Activated B cell treated with CpG ODN at 0.5 μM for 24 hours (primary cell): ENCODE data around the gene TCF7. TPM values are rescaled to one million over a fixed set of nuclear protein-coding genes. Genes with fewer than 3 reads are reported as not detected.

ENCODE experiments used
- ATAC-seq: fragments of 200-7000 bp; cut with Tn5 transposase; one replicate; pipeline ENCODE4 v1.10.0; 2021; ENCODE audit warnings: low read depth, mild to moderate bottlenecking, moderate library complexity
- CTCF ChIA-PET: fragments of 350-600 bp; sonication (Branson Sonifier 250); formaldehyde crosslinking; loops from one replicate; lab custom pipeline; 2021; ENCODE audit warnings: antibody characterized with exemption; lab: Charles Lee
- POLR2A ChIA-PET: fragments of 350-600 bp; sonication (Branson Sonifier 250); formaldehyde crosslinking; loops from one replicate; lab custom pipeline; 2021; ENCODE audit warnings: antibody characterized with exemption; lab: Charles Lee
- DNase-seq: peaks from one replicate; pipeline ENCODE4 v3.0.0; 2022
- H3K27ac Mint-ChIP-seq: one replicate; pipeline ENCODE4 v1.8.0; 2020; ENCODE audit warnings: mixed read lengths
- H3K27me3 Mint-ChIP-seq: one replicate; pipeline ENCODE4 v1.8.0; 2021; ENCODE audit warnings: mixed read lengths
- H3K36me3 Mint-ChIP-seq: one replicate; pipeline ENCODE4 v1.8.0; 2021; ENCODE audit warnings: low read depth, mixed read lengths
- H3K4me1 Mint-ChIP-seq: one replicate; pipeline ENCODE4 v1.8.0; 2021; ENCODE audit warnings: mixed read lengths
- H3K4me3 Mint-ChIP-seq: one replicate; pipeline ENCODE4 v1.8.0; 2020; ENCODE audit warnings: mild to moderate bottlenecking, mixed read lengths
- H3K9me3 Mint-ChIP-seq: one replicate; pipeline ENCODE4 v1.8.0; 2020; ENCODE audit warnings: mixed read lengths
- intact Hi-C: fragments of 100-400 bp; cut with micrococcal nuclease; formaldehyde crosslinking; loops from one replicate; pipeline ENCODE4 v1.15.1; 2024
- total RNA-seq: library from RNA; stranded (reverse); gene quantifications from 2 replicates; pipeline ENCODE4 v1.2.3, GENCODE V29; 2022
- TF ChIP-seq, protein P1 (sequence below): fragments of 200-600 bp; IDR thresholded peaks from one replicate; pipeline ENCODE4 v1.8.0; 2022; ENCODE audit warnings: antibody characterized with exemption, mild to moderate bottlenecking

Gene TCF7
- 13.2 and 15.8 TPM in 2 replicates for total RNA-seq

DNA sequence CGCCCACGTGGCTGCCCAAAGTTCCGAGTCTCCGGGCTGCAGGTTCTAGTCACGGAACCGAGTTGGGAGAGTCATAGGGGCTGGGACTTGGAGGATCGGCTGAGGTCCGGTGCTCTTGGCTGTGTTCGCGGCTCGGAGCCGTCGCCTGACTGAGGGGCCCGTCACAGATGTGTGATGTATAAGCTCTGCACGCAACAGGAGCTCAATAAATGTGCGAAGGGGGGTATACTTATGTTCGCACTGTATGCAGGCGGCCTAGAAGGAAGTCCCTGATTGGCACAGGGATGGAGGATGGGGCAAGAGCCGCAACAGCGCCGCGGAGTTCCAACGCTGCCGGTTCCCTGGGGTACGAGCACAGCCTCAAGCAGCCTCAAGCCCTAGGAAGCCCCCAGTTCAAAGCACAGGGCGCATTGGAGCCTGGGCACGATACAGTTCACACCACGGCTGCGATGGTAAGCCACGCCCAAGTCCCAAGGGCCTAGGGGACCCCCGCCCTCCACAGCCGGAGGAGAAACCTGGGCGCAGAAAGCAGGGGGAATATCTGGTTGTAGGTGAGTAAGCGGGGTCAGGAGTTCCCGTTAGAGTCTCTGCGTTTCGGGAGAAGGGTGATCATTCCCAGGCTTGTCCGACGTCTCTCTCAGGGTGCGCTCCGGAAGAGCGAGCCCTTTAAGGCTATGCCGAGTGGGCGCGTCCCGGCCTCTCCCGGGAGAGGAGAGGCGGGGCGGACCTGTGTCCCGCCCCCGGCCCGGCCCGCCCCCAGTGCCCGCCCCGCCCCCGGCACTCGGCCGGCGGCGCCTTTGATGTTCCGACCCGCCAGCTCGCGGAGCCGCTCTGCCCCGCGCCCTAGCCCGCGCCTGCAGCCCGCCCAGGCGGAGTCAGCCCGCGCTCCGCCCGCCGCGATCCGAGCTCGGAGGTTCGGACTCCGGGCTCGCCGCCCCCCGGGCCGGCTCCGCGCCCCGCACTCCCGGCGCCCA lies at the start of gene TCF7:
TSS of gene TCF7 (plus strand) at position 780 of the 974 bp plus-strand sequence. CDS start 226 bp downstream, outside the sequence.
- Mint-ChIP-seq H3K4me1 (peaks cover 24% of the 10 kb centered on the region), H3K36me3 (peaks cover 2% of the 10 kb centered on the region), H3K4me3 (peak within 1 kb of the TSS; percentile 90), H3K27ac (peak within 1 kb of the TSS; percentile 81), H3K27me3 (peaks cover 10% of the 10 kb centered on the region), H3K9me3 (no peaks in the 10 kb centered on the region)
- ChIA-PET CTCF (interaction anchor here (0.6 to 6.2 kb wide), 4 partner anchors 8 to 74 kb away, joined by 3 to 51 read pairs (median 22); no protein-coding TSS in a partner anchor), POLR2A (interaction anchor here (1.0 to 5.2 kb wide), 5 partner anchors 10 to 112 kb away, joined by 3 to 61 read pairs (median 5); partner anchors contain the start of gene PPP2CA)
- DNase-seq (peak; percentile 61), ATAC-seq (peak; percentile 91)
- intact Hi-C loops, result loop anchor here (1.0 to 2.0 kb wide), 4 partner anchors 14 to 43 kb away; no protein-coding TSS in a partner anchor
- TF ChIP-seq, protein P1, sequence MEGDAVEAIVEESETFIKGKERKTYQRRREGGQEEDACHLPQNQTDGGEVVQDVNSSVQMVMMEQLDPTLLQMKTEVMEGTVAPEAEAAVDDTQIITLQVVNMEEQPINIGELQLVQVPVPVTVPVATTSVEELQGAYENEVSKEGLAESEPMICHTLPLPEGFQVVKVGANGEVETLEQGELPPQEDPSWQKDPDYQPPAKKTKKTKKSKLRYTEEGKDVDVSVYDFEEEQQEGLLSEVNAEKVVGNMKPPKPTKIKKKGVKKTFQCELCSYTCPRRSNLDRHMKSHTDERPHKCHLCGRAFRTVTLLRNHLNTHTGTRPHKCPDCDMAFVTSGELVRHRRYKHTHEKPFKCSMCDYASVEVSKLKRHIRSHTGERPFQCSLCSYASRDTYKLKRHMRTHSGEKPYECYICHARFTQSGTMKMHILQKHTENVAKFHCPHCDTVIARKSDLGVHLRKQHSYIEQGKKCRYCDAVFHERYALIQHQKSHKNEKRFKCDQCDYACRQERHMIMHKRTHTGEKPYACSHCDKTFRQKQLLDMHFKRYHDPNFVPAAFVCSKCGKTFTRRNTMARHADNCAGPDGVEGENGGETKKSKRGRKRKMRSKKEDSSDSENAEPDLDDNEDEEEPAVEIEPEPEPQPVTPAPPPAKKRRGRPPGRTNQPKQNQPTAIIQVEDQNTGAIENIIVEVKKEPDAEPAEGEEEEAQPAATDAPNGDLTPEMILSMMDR, result no peak

- Mint-ChIP-seq H3K4me1 (peaks cover 9% of the 10 kb centered on the region), H3K4me3 (no peak overlapping the region), H3K9me3 (no peaks in the 10 kb centered on the region), H3K27me3 (peaks cover 22% of the 10 kb centered on the region), H3K36me3 (no peaks in the 10 kb centered on the region), H3K27ac (no peak overlapping the region)
- TF ChIP-seq, protein P1, result no peak
- DNase-seq (no peak), ATAC-seq (no peak)
- ChIA-PET CTCF (interaction anchor here (2.0 kb wide), 1 partner anchor 30 kb away, joined by 9 read pairs; no protein-coding TSS in a partner anchor), POLR2A (interaction anchor here (0.9 kb wide), 1 partner anchor 30 kb away, joined by 3 read pairs; no protein-coding TSS in a partner anchor)
- intact Hi-C loops, result no loop called here
These were observed 44.9 kb upstream of the TCF7 start for GRCh38 chr5:134069553-134069952.

DNA sequence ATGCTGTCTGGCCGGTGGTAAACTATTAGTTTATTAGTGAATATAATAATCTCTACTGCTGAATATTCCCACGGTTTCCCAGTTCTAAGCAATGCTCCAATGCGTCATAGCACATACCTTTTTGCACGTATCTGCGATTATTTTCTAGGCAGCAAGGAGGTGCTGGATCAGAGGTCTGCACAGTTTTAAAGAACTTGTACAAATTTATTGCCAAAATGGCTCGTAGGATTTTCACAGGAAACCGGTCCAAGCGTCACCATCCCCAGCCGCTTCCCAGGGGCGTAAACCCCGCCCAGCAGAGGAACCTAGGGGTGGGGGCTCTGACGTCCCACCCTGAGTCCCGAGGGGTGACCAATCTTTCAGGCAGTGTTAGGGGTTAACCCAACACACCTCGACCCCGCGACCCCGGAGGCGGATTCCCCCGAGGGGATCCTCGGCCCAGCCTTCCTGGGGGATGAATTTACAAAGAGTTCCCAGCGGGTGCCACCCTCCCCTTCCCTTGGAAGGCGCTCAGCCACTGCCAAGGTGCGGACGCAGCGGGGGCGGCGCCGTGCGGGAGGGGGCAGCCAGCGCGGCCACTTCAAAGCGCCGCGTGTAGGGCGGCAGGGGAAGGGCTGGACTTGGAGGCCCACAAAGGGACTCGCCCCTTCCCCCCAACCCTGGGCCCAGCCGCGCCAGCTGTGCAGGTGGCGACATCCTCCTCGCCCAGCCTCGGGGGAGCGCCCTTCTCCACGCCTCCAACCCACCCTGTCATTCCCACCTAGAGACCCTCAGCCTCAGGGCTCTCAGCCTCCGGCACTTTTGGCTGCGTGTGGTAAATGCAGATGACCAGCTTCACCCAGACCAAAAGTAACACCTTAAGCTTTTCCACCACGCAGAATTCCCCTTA lies 43.5 kb upstream of the TCF7 start:
- no peaks in the 10 kb centered on the region for H3K9me3 Mint-ChIP-seq
- TF ChIP-seq, protein P1, result no peak
- H3K27ac Mint-ChIP-seq, result no peak overlapping the region
- ChIA-PET POLR2A (interaction anchor here (1.4 kb wide), 1 partner anchor 29 kb away, joined by 4 read pairs; no protein-coding TSS in a partner anchor), CTCF (interaction anchor here (1.7 to 2.0 kb wide), 2 partner anchors 29 to 70 kb away, joined by 4 to 6 read pairs; no protein-coding TSS in a partner anchor)
- H3K36me3 Mint-ChIP-seq, result no peaks in the 10 kb centered on the region
- intact Hi-C loops, result loop anchor here (1.0 kb wide), 3 partner anchors 29 to 69 kb away; no protein-coding TSS in a partner anchor
- peaks cover 9% of the 10 kb centered on the region for H3K4me1 Mint-ChIP-seq
- H3K4me3 Mint-ChIP-seq, result peak overlapping the region; percentile 72
- ATAC-seq (peak; percentile 40), DNase-seq (no peak)
- H3K27me3 Mint-ChIP-seq, result peaks cover 22% of the 10 kb centered on the region

DNA sequence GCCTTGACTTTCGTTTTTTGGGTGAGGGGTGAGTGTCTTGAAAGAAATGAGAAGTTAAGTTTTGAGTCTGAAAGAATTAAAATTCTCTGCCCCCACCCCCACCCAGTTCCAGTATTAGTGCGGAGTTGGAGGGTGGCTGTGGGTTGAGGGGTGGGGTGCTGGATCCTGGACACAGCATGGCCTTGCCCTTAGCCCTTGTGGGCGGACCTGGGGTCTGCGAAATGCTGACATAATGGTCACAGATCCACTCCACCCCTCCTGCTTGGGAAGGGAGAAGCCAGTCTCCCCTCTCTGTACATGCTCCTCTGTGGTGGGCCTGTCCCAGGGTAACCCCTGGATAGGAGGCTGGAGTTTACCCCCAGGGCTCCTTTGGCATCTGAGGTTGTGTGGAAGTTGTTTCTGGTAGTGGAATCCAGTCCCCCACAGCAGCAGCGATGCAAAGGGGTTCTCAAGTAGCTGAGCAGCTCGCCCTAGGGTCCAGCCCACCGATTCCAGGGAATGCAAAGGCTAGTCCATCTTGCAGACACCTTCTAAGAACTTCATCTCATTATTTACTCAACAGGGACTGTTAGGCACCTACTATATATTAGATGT lies 42.8 kb upstream of the TCF7 start:
- no peak for DNase-seq
- no peak overlapping the region for H3K27ac Mint-ChIP-seq
- peaks cover 9% of the 10 kb centered on the region for H3K4me1 Mint-ChIP-seq
- peaks cover 22% of the 10 kb centered on the region for H3K27me3 Mint-ChIP-seq
- TF ChIP-seq, protein P1, result no peak
- intact Hi-C loops, result loop anchor here (1.0 kb wide), 3 partner anchors 29 to 69 kb away; no protein-coding TSS in a partner anchor
- ChIA-PET POLR2A (interaction anchor here (1.4 kb wide), 1 partner anchor 28 kb away, joined by 4 read pairs; no protein-coding TSS in a partner anchor), CTCF (interaction anchor here (1.7 to 2.0 kb wide), 2 partner anchors 28 to 69 kb away, joined by 4 to 6 read pairs; no protein-coding TSS in a partner anchor)
- H3K9me3 Mint-ChIP-seq, result no peaks in the 10 kb centered on the region
- peak overlapping the region; percentile 72 for H3K4me3 Mint-ChIP-seq
- ATAC-seq, result no peak
- H3K36me3 Mint-ChIP-seq, result no peaks in the 10 kb centered on the region
